Measurements from ENCODE around the gene ZNF215.
"Not testable (repeated sequence)": the region's sequence is repeated elsewhere in the genome, so short reads cannot be mapped to it uniquely, and the experiment has no call there.

Gene ZNF215

DNA sequence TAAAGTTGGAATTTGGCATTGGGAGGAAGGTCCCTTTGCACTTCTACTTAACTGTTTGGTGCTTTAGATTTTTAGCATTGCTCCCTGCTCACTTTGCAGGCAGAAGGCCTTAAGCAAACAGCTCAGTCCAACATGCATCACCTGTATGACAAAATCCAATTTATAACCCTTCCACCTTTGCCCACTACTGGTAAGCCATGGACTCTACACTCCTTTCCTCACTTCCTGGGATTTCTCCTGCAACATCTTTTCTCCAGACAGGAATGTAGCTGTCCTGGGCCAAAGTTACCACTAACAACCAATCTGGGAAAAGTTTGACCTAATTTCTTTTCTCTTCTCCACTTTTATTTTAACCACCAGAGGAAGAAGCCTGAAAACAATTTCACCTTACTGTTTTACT lies 32.1 kb upstream of the ZNF215 start:
- no peak overlapping the region for H3K4me3 ChIP-seq (ENCODE audit: low read length)
- TF ChIP-seq, protein P1, sequence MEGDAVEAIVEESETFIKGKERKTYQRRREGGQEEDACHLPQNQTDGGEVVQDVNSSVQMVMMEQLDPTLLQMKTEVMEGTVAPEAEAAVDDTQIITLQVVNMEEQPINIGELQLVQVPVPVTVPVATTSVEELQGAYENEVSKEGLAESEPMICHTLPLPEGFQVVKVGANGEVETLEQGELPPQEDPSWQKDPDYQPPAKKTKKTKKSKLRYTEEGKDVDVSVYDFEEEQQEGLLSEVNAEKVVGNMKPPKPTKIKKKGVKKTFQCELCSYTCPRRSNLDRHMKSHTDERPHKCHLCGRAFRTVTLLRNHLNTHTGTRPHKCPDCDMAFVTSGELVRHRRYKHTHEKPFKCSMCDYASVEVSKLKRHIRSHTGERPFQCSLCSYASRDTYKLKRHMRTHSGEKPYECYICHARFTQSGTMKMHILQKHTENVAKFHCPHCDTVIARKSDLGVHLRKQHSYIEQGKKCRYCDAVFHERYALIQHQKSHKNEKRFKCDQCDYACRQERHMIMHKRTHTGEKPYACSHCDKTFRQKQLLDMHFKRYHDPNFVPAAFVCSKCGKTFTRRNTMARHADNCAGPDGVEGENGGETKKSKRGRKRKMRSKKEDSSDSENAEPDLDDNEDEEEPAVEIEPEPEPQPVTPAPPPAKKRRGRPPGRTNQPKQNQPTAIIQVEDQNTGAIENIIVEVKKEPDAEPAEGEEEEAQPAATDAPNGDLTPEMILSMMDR (IDR thresholded peaks at IDR 0.05; ENCODE audit: insufficient read depth, low read depth, low read length, missing control alignments): no peak
- no peak for DNase-seq (ENCODE audit: low read depth)

GRCh38 chr11:6895010-6895409 lies 31.2 kb upstream of the ZNF215 start:
- H3K4me3 ChIP-seq (ENCODE audit: low read length): no peak overlapping the region
- TF ChIP-seq, protein P1 (IDR thresholded peaks at IDR 0.05; ENCODE audit: insufficient read depth, low read depth, low read length, missing control alignments): no peak
- DNase-seq (ENCODE audit: low read depth): no peak

DNA sequence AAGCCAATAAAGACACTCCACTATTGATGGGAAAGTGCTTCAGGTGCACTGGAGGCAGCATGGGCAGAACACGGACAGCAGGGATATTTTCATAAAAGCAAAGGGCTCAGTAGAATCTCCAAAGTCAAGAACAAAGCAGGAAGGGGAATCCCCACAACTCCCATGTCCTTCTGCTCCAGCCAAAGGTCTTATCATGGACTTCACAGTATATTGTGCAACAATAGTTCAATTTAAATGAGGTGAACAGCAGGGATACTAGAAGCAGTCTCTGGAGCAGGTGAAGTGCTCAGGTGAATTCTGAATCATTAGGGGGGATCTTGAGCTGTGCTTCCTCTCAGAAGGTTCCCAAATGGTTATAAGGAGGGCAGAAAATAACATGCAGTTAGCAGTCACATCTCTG lies 27.3 kb upstream of the ZNF215 start:
- TF ChIP-seq, protein P1 (IDR thresholded peaks at IDR 0.05; ENCODE audit: insufficient read depth, low read depth, low read length, missing control alignments): no peak
- H3K4me3 ChIP-seq (ENCODE audit: low read length): no peak overlapping the region
- DNase-seq (ENCODE audit: low read depth): no peak

GRCh38 chr11:6900327-6900999 lies 25.8 kb upstream of the ZNF215 start:
- TF ChIP-seq, protein P1 (IDR thresholded peaks at IDR 0.05; ENCODE audit: insufficient read depth, low read depth, low read length, missing control alignments): peak; percentile 12
- H3K4me3 ChIP-seq (ENCODE audit: low read length): no peak overlapping the region
- peak; percentile 21 for DNase-seq (ENCODE audit: low read depth)

- H3K4me3 ChIP-seq (ENCODE audit: low read length); DNase-seq (ENCODE audit: low read depth): not testable (repeated sequence)
Measured at GRCh38 chr11:6904804-6905203, 21.4 kb upstream of the ZNF215 start.

DNA sequence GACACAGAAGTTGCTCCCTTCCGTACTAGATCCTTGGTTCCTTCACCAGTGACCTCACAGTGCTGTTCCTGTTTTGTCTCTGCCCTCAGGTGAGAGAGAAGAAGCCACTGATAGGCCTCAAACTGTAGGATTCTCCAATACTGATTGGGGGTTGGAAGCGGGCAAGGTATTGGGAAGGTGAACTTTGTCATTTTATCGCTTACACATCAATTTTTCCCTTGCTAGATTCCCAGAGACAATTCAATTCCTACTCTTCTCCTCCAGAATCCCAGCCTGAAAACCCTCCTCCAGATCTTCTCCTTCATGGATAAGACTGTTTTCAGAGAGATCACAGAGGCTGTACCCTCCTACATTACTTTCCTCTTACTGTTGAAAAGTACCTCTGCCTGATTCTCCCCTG lies 14.8 kb upstream of the ZNF215 start:
- TF ChIP-seq, protein P1 (IDR thresholded peaks at IDR 0.05; ENCODE audit: insufficient read depth, low read depth, low read length, missing control alignments): no peak
- no peak overlapping the region for H3K4me3 ChIP-seq (ENCODE audit: low read length)
- no peak for DNase-seq (ENCODE audit: low read depth)

GRCh38 chr11:6911948-6912347 lies 14.3 kb upstream of the ZNF215 start:
- TF ChIP-seq, protein P1 (IDR thresholded peaks at IDR 0.05; ENCODE audit: insufficient read depth, low read depth, low read length, missing control alignments): no peak
- peak; percentile 60 for DNase-seq (ENCODE audit: low read depth)
- no peak overlapping the region for H3K4me3 ChIP-seq (ENCODE audit: low read length)

All from epithelial cell of esophagus (primary cell).